ENCODE results near the gene RPAP3. TPM values are rescaled to one million over a fixed set of nuclear protein-coding genes. Genes with fewer than 3 reads are reported as not detected.

The RPAP3 gene
- total and polyA plus RNA-seq, 9 of the 15 experiments (the other 6 are each of a cell fraction or from before 2014, with no cell fraction given) = 40.0 to 92.1 (median 54.1) TPM

DNA sequence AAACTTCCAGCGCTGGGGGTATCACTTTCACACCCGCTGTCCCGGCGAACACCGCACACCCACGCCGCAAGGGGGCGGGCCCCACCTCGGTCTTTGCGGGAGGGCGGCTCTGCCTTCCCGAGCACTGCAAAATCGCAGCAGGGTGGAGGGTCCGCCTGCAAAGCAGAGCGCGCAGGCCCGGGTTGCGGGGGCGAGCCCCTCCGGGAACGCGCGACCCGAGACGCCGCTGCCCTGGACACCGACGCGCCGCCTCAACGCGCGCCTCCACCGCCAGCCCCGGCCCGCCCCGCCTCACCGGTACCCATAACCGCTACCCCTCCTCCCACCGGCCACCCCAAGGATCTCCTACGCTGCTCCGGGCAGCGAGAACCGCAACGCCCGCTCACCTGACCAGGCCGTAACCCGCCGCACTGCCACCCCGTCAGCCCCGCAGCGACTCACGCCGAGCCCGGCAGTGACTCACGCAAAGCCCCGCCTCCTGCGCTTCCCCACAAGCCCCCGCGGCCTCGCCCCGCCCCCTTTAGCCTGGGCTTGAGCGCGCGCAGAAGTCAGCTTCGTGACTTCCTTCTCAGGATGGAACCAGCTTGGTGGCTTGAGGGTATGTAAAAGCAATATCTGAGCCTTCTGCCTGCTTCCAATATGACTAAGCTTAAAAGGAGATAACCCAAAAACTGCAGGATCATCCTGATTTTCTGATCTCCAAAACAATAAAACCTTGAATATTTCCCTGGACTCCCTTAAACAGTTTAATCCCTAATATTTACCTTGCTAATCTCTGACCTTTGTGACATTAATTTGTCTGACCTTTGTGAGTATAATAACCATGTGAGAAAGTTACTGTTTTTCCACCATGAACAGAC is at the start of gene RPAP3 (continued):
- TF ChIP-seq, protein P1, sequence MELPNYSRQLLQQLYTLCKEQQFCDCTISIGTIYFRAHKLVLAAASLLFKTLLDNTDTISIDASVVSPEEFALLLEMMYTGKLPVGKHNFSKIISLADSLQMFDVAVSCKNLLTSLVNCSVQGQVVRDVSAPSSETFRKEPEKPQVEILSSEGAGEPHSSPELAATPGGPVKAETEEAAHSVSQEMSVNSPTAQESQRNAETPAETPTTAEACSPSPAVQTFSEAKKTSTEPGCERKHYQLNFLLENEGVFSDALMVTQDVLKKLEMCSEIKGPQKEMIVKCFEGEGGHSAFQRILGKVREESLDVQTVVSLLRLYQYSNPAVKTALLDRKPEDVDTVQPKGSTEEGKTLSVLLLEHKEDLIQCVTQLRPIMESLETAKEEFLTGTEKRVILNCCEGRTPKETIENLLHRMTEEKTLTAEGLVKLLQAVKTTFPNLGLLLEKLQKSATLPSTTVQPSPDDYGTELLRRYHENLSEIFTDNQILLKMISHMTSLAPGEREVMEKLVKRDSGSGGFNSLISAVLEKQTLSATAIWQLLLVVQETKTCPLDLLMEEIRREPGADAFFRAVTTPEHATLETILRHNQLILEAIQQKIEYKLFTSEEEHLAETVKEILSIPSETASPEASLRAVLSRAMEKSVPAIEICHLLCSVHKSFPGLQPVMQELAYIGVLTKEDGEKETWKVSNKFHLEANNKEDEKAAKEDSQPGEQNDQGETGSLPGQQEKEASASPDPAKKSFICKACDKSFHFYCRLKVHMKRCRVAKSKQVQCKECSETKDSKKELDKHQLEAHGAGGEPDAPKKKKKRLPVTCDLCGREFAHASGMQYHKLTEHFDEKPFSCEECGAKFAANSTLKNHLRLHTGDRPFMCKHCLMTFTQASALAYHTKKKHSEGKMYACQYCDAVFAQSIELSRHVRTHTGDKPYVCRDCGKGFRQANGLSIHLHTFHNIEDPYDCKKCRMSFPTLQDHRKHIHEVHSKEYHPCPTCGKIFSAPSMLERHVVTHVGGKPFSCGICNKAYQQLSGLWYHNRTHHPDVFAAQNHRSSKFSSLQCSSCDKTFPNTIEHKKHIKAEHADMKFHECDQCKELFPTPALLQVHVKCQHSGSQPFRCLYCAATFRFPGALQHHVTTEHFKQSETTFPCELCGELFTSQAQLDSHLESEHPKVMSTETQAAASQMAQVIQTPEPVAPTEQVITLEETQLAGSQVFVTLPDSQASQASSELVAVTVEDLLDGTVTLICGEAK (IDR thresholded peaks at IDR 0.05) = no peak
- TF ChIP-seq, protein P1 (CRISPR knock-in tag; IDR thresholded peaks at IDR 0.05) = no peak
- TF ChIP-seq NR3C1 (CRISPR knock-in tag; IDR thresholded peaks at IDR 0.05) = no peak
- no peak for TF ChIP-seq ZNF778 (CRISPR knock-in tag; IDR thresholded peaks at IDR 0.05)
- no peak for TF ChIP-seq ETV6 (IDR thresholded peaks at IDR 0.05; ENCODE audit: borderline replicate concordance in 1 of 2, low read depth in 2 of 2, low read length in 1 of 2)
- no peak for TF ChIP-seq ETV6 (CRISPR knock-in tag; IDR thresholded peaks at IDR 0.05; ENCODE audit: borderline replicate concordance)
- peak; percentile 80 for TF ChIP-seq MAFF (IDR thresholded peaks at IDR 0.05; ENCODE audit: low read length)
- TF ChIP-seq, protein P2, sequence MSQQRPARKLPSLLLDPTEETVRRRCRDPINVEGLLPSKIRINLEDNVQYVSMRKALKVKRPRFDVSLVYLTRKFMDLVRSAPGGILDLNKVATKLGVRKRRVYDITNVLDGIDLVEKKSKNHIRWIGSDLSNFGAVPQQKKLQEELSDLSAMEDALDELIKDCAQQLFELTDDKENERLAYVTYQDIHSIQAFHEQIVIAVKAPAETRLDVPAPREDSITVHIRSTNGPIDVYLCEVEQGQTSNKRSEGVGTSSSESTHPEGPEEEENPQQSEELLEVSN (IDR thresholded peaks at IDR 0.05; ENCODE audit: borderline replicate concordance in 1 of 2, extremely low read depth in 1 of 2, insufficient read depth in 1 of 2, insufficient read length in 1 of 2, low read depth in 1 of 2, low read length in 1 of 2, poor library complexity in 1 of 2, severe bottlenecking in 1 of 2) = peak; percentile 24 to 69
- TF ChIP-seq RBM22 (IDR thresholded peaks at IDR 0.05; ENCODE audit: low read depth, low read length, poor library complexity, severe bottlenecking) = peak; percentile 41
- TF ChIP-seq, protein P3, sequence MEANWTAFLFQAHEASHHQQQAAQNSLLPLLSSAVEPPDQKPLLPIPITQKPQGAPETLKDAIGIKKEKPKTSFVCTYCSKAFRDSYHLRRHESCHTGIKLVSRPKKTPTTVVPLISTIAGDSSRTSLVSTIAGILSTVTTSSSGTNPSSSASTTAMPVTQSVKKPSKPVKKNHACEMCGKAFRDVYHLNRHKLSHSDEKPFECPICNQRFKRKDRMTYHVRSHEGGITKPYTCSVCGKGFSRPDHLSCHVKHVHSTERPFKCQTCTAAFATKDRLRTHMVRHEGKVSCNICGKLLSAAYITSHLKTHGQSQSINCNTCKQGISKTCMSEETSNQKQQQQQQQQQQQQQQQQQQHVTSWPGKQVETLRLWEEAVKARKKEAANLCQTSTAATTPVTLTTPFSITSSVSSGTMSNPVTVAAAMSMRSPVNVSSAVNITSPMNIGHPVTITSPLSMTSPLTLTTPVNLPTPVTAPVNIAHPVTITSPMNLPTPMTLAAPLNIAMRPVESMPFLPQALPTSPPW (CRISPR knock-in tag; IDR thresholded peaks at IDR 0.05) = peak; percentile 79
- no peak for TF ChIP-seq BRCA1 (IDR thresholded peaks at IDR 0.05)
- TF ChIP-seq BRCA1 (CRISPR knock-in tag; IDR thresholded peaks at IDR 0.05) = no peak
- TF ChIP-seq, protein P4, sequence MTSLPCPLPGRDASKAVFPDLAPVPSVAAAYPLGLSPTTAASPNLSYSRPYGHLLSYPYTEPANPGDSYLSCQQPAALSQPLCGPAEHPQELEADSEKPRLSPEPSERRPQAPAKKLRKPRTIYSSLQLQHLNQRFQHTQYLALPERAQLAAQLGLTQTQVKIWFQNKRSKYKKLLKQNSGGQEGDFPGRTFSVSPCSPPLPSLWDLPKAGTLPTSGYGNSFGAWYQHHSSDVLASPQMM (CRISPR knock-in tag; IDR thresholded peaks at IDR 0.05) = no peak
- TF ChIP-seq NONO (IDR thresholded peaks at IDR 0.05; ENCODE audit: low read depth in 2 of 2, low read length in 1 of 2) = peak; percentile 44 to 81; a peak in 3 of 4 replicates

All from K562 (cell line).